NAMALWA (cell line): ENCODE measurements around the gene CIPC.
A peak's percentile ranks its signal among the peaks of the same experiment; 100 is the strongest.

Source experiments
- DNase-seq: peaks from one replicate; pipeline ENCODE4 v3.0.0-alpha.2; 2015; ENCODE audit warnings: low spot score

Gene CIPC

DNA sequence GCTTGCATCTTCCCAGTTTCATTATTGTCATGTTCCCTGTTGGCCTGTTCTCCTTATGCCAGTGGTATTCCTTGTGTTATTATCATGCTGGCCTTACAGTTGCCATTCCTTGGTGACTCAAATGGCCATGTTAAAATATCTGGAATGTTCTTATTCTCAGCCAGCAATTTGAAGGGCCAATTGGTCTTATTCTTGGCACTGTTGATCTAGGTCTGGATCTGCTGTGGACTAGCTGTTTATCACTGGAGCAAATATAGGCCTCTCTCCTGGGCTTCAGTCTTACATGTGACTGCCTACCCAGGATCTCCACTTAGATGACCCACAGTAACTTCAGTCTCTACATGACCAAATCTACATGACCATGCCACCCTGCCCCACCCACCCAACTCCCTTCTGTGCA lies 5.4 kb downstream of the CIPC start:
- DNase-seq: no peak

DNA sequence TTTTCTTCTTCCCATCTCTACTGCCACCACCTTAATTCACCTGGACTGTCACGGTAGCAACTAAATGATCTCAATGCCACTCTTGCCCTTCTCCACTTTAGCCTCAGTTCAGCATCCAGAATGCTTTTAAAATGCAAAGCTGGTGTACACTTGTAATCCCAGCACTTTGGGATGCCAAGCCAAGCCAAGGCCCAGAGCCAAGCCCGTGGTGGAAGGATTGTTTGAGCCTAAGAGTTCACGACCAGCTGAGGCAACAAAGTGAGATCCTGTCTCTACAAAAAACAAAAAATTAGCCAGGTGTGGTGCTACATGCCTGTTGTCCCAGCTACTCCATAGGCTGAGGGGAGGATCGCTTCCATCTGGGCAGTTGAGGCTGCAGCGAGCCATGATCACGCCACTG lies 5.9 kb downstream of the CIPC start:
- no peak for DNase-seq

DNA sequence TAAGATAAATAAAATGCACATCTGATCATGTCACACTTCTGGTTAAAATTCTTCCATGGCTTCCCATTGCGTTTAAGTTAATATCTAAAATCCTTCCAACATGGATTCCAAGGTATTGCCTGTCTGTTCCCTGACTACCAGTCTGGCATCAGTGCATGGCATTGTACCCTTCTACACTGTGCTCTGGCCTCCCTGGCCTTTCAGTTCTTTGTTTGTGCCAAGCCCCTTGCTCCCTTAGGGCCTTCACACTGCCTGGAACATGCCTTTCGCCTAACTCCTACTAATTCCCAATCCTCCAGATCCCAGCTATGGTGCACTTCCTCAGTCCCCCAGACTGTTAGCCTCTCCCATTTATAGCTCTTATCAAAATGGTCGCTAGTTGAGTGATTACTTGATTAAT lies 6.3 kb downstream of the CIPC start:
- DNase-seq: no peak

DNA sequence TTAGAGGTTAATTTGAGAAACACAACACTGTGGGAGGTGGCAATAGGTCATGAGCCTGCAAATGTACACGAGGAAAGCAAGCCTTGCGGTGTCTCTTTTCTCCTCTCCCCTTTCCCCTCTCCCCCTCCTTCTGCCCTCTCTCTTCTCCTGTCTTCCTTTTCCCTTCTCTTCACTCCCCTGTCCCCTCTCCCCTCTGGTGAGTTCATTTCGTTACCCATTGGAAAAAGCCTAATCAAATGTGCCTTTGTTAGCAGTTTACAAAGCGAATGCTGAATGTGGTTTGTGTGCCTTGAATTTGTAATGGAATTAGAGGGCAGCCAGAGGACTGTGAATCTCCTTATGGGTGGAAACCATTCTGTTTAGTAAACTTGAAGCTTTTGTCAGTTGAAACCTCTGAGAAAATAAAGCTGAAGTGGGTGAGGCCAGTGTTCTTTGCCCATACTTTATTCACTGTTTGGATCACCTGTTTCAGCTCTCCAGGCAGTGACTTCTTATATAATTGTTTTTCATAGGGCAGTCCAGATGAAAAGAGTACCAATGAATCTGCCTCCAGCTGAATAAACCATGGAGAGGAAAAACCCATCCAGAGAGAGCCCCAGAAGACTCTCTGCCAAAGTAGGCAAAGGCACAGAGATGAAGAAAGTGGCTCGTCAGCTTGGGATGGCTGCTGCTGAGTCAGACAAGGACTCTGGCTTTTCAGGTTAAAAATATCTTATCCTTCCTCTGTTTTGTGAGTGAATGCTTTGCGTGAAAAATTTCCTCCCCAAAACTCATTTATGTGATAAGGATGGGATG lies 7.3 kb downstream of the CIPC start:
- DNase-seq: no peak

DNA sequence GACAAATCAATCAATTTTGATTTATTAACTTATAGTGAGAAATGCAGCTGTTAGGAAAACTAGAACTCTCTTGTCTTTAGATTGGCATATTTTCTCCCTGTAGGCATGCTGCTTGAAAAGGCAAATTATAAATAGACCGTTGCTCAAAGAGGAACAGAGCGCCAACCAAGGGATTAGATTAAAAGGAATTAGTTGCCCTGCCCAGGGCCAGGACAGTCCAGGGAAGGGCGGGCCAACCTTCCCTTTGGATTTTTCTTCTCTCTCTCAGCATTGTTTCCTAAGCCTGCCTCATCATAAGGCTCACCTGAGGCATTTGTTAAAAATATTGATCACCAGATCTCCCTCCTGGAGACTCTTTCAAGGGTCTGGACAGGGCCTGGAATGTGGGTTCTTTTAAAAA lies 8.6 kb downstream of the CIPC start:
- DNase-seq: no peak

DNA sequence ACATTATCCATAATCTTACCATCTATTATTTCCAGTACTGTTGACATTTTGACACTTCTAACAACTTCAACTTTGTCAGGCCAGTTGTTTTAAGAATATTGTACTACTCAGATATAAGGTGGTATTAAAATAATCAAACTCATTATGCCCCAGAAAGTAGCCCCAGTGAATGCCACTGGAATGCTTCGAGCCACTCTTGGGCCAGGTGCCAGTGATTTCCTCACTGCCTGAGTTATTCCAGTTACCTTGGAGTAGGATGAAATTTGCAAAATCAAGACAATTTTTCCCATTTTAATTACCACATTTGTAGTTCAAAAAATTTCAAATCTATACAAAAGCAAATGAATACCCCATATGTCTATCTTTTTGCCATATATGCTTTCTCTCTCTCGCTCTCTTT lies 9.2 kb downstream of the CIPC start:
- DNase-seq: no peak

DNA sequence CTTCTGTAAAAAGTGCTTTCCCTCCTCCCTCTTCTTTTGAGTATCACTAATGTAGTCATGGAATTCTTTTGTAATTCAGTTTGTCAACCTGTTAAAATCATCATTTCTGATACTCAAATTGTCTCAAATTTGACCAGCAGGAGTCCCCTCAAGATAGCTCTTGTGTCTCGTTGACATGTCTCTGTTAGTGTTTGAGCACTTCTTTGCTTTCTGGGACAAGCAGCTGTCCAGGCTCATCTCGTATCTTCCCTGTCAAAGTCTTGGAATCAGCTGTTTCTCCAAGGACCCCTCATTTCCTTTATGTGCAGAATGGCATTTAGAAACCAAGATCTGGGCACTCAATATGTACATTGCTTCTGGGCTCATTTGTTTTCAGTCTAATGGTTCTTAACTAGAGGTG lies 10.7 kb downstream of the CIPC start:
- DNase-seq: peak; percentile 31

DNA sequence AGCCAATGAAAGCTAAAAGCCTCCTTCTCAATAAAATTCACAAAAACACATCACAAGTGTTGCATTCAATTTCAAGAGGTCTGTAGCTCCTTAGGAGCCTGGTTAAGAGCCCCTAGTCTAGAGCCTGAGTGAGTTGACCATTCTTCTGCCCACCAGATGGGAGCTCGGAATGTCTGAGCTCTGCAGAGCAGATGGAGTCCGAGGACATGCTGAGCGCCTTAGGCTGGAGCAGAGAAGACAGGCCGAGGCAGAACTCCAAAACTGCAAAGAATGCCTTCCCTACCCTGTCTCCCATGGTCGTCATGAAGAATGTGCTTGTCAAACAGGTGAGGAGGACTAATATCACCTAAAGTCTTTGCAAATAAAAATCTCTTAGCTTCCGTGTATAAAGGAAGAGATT lies 11.6 kb downstream of the CIPC start:
- no peak for DNase-seq

DNA sequence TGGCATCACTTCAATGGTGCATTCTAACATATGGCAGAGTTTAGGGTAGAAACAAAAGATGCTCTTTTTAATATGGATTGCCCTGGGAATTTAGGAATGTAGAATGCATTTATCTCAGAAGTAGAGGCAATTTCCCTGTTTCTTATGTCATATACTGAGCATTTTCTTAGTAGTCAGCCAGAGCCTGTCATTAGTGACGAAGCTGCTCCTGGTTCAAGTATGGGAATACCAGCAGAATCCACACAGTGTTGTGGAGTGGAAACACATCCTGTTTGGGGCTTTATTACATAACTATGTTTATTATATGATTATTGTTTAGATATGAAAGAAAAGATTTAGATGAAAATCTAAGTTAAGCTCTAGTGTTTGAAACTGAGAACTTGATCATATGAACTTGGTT lies 12.2 kb downstream of the CIPC start:
- DNase-seq: no peak

DNA sequence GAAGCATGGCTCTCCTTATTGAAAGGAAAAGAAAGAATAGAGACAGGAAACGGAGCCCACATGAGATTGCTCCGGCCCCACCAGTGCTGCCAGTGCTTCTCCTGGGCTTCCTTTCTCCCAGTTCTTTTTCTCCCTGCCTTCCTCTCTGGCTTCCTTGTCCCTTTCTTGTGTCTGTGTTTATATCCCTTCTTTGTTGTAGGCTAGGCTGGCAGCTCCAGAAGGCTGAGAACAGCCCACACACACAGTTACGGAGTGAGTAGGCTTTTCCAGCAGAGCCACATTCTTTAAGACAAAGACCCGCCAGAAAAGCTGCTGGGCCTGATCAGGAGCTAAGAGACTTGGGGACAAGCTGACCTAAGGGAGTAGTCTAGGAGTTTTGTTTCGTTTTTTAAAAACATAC lies 13.0 kb downstream of the CIPC start:
- DNase-seq: no peak

DNA sequence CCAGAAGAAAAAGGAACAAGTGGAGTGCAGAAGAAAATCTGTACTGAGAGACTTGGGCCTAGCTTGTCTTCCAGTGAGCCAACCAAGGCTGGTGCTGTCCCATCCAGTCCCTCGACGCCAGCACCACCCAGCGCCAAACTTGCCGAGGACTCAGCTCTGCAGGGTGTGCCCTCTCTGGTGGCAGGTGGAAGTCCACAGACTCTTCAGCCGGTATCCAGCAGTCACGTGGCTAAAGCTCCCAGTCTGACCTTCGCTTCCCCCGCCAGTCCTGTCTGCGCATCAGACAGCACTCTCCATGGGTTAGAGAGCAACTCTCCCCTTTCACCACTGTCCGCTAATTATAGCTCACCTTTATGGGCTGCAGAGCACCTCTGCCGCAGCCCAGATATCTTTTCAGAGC lies 15.6 kb downstream of the CIPC start:
- DNase-seq: no peak

DNA sequence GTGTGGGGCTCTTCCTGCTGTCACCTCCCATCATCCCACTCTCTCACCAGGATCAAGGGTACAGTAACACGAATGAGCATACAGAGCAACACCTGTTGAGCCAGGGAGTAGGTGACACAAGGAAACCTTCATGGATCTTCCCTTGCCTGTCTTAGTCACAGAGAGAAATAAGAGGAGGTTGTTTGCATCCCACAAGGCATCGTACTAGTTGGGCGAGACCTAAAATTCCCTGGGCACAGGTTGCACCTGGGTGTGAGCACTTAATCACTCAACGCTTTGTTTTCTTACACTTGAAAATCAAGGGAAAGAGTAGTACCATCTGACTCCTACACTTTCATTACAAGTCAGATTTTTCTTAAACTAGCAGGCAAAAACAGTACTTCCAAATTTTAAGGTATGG lies 16.6 kb downstream of the CIPC start:
- no peak for DNase-seq

DNA sequence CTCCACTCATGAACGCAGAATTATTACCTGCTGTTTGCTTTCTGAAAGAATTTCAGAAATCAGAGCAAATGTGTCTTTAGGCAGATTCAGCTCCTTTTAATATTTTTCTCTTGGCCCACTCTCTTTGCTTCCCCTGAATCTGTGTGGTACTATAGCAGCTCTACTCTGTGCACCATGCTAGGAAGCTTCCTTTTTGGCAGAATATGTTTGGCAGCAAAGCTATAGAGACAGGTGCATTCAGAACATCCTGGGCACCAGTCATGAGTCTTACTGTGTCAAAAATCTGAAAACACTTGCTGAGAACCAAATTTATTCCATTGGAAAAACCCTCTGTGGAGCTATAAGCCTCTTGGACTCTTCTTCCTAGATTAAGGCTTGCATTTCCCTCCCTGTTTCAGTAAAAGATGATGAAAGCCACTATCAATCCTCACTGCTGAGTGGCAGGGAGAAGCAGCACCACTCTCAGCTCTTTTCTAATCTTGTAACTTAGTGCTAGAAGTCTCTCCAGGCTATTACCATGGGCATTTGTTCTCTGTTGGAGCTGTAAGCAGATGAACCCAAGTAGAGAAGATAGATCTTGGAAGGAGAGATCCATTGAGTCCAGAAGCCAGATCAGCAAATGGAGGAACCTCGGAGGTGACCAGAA lies 18.2 kb downstream of the CIPC start:
- no peak for DNase-seq

DNA sequence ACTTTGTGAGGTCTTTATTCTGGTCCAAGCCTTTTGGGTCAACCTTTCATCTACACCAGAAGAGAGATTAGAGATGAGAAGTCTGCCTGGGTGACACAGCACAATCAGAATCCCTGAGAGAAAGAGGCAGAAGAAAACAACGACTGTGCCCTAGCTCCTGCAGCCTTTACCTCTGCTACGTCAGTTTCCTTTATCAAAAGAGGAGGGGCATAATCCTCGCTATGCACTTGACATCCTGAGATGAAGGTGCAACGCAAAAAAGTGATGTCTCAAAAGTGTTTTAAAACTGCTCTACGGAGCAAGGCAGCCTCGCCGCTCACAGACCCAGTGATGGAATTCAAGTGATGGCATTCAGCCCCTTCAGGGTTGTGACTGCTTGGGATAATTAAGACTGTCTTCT lies 21.8 kb downstream of the CIPC start:
- DNase-seq: no peak

DNA sequence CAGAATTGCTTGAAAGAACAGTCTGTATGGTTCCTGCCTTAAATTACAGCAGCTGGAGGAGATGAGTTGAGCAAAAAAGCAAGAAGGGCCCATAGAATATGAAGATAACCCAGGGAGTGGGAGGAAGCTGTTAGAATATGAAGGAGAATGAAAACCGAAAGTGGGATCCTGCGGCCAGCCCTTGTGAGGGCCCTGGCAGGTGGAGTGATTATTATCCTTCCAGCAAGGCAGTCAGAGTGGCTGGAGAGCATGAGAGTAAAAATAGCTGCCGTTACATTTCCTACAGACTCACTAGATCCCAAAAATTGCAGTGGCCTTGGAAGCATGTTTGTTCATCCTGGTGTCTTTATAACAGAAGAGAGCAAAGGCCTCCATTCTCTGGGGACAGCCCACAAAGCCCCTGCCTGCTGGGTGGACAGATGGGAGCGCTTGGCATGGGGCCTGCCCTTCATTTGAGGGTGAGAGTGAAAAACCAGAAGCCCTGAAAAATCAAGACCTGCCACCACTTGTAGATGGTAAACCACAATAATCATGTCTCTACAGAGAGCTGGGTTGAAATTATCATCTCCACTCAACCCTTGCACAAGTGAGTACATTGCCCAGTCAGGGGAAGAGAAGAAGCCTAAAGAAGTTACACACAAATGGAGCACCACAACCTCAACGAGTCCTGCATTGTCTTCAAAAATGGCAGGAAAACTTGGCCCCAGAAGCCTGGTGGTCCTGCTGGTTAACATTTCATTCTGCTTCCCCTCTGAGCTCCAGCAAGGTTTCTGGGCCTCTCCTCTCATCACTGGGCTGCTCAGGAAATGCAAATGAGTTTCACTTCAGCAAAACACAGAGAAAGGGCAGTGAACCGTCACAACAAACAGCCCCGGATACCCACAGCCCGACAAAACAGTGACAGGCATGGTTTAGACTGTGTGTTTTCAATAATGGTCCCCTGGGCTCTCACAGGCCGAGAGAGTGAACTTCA lies 23.0 kb downstream of the CIPC start:
- peak; percentile 97 for DNase-seq

DNA sequence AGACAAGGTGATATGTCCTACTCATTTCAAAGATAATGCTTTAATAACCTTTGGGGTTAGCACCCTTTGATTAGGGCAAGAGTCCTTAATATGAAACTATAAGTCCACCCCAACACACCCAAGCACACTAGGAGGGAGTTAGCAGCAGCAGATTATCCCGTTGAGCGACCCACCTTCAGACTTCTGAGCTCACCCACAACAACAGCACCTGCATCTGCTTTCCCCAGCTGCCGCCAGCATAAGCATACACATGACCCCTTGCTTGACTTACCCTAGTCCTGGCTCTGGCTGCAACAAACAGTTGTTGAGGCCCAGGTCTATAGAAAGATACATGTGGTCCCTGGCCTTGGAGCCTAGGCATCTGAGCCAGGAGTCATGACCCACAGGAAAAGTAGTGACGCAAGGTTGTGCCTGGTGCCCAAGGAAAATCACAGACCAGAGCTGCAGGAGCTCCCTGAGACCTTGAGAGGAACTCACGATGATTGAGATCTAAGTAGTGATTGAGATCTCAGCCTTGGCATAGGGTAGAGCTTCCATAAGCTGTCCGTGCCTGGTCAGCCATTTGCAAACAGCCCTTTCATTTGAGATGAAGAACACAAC lies 24.6 kb downstream of the CIPC start:
- peak; percentile 84 for DNase-seq

DNA sequence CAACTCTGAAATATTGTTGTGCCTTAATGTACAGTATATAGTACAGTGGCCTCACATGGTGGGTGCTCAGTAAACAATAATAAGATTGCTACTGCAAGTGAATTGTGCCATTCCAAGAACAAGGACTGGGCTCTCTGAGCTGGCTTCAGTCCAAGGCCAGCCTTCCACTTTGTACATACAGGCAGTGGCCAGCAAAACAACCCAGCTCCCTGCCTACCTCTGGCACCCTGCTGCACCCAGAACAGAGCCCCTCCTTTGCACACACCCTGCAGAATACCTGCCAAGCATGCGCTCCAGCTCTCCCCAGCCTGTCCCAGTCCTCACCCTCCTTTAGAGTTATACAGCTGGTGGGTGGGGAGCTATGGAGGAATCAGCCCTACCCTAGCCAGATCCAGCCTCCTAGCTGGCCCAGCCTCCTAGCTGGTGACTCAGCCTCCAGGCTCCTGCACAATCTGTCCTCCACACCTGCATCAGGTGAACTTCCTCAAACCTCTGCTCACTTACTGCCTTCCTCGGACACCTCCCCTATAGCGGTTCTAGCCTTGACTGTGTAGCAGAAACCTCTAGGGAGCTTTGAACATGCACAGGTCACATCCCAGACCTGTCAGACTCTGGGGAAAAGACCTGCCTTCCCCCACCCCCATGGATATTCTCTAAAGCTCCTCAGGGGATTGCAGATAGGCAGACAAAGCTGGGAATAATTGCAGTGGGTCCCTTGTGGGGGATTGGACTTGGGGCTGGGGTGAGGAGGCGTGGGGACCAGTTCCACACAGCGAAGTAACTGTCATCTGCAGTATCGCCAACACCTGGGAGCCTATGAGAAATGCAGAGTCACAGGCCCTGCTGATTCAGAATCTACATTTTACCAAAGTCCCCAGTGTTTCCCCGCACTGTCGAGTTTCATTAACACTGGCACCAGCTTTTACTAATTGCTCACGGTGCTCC lies 25.6 kb downstream of the CIPC start:
- DNase-seq: peak; percentile 45

DNA sequence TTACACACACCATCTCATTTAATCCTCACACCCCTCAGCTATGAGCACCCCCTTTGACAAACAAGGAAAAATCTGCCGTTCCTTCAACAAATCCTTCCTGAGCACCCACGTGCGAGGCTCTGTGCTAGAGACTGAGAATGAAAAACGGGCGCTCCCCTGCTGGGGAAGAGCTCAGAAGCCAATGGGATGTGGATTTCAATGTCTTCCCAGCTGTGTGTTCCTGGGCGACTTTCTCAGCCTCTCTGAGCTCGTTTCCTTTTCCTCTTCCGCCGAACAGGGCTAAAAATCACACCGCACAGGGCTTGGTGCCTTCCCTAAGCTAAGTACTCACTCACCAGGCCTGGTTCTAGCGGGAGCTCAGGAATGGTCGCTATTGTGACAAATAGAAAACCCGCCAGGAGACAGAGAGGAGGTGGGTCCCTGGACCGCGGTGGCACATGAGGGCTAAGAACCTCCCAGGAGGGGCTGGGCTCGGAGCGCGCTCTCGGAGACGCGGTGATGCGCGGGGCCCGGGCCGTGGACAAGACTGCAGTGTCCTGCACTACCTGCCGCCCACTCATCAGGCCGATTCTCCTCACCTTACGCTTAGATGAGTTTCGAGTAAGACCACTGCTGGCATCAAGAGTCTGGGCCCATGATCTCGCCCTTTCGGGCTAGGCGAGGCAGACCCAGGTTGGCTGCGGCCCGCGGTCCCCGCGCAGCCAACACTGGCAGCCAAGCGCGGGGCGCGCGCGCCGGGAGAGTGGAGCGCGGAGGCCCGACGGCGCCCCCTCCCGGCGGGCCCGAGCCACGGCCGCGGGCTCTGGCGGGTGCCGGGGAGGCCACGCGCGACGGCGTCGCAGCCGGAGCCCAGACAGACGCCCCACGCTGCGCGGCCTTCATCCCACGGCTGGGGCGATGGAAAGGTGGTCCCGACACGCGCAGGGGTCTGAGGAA lies 26.6 kb downstream of the CIPC start:
- peak; percentile 73 for DNase-seq

DNA sequence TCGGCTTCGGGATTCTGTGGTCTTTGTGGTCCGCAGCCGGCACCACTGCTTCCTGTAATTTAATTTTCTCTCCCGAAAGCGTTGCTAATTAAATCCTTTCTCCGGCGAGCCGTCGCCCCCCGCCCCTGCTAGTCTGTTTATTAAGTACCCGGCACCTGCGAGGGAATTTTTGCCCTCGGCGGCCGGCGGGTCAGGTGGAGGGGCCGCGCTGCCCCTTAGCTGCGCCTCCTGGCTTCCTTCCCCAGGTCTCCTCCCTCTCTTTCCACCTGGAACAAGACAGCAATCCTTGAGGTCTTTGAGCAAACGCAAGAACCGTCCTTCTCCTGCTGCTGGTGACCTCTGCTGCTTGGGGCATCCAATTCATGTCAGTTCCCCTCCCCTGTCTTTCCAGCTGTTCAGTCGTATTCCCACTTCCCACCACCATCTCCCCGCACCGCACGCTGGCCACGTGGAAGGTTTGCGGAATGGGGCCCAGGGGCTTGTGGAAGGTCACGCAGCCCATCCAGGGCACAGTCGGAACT lies 27.3 kb downstream of the CIPC start:
- no peak for DNase-seq

DNA sequence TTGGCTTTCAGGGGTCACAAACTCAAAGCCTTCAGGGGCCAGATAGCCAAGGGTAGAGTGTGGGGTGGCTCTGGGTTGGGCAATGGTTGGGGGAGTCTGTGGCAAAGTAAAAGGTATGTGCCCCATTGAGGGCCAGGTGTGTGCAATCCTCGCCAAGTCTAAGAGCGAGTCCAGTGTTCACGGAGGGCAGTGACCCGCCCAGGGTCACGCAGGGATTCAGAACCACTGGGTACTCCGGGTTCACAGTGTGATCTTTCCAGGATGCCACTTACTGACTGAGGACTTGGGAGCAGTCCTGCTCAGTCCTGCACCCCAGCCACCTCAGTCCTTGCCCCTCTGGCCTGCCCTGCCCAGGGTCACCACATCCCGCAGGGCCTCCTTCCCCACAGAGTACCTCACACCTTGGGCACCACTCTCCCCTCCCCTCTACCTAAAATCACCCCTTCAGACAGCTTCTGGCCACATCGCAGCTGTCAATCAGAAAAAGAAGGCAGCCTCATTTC lies 27.8 kb downstream of the CIPC start:
- no peak for DNase-seq
